Measurements from ENCODE around the gene LILRB5.
"Not testable (repeated sequence)": the region's sequence is repeated elsewhere in the genome, so short reads cannot be mapped to it uniquely, and the experiment has no call there.

Gene LILRB5

GRCh38 chr19:54222474-54223276 is 34.4 kb downstream of the LILRB5 start, which contains the start of gene LILRB3:
Gene LILRB3, minus strand, starts transcription at chr19:54223007. Its CDS starts 31 bp downstream, at chr19:54222976.
- DNase-seq; H3K36me3 ChIP-seq (replicated peaks); H3K4me3 ChIP-seq (ENCODE audit: low read depth, low read length); H3K27me3 ChIP-seq (replicated peaks); H3K27ac ChIP-seq; in situ Hi-C loops (cut with HindIII; ENCODE audit: low pct_ligation_motif_present, low sequenced_read_pairs): not testable (repeated sequence)

- DNase-seq; in situ Hi-C loops (cut with HindIII; ENCODE audit: low pct_ligation_motif_present, low sequenced_read_pairs); H3K27ac ChIP-seq; H3K36me3 ChIP-seq (replicated peaks); H3K27me3 ChIP-seq (replicated peaks); H3K4me3 ChIP-seq (ENCODE audit: low read depth, low read length): not testable (repeated sequence)
These were observed 35.1 kb downstream of the LILRB5 start for GRCh38 chr19:54221947-54222346.

GRCh38 chr19:54219702-54220101 is 37.4 kb downstream of the LILRB5 start:
- in situ Hi-C loops (cut with HindIII; ENCODE audit: low pct_ligation_motif_present, low sequenced_read_pairs); DNase-seq; H3K27me3 ChIP-seq (replicated peaks); H3K27ac ChIP-seq; H3K4me3 ChIP-seq (ENCODE audit: low read depth, low read length); H3K36me3 ChIP-seq (replicated peaks): not testable (repeated sequence)

- in situ Hi-C loops (cut with HindIII; ENCODE audit: low pct_ligation_motif_present, low sequenced_read_pairs): no loop called here
- Histone ChIP-seq H3K36me3 (replicated peaks) (no peaks in the 10 kb centered on the region), H3K27me3 (replicated peaks) (no peaks in the 10 kb centered on the region), H3K27ac (no peak overlapping the region), H3K4me3 (ENCODE audit: low read depth, low read length) (no peak overlapping the region)
- no peak for TF ChIP-seq CTCF (IDR thresholded peaks at IDR 0.05; ENCODE audit: low read depth, low read length, missing control alignments)
- no peak for DNase-seq
These were observed 38.0 kb downstream of the LILRB5 start for GRCh38 chr19:54218960-54219661.

GRCh38 chr19:54218259-54218658 is 38.8 kb downstream of the LILRB5 start:
- Histone ChIP-seq H3K27ac (no peak overlapping the region), H3K36me3 (replicated peaks) (no peaks in the 10 kb centered on the region), H3K4me3 (ENCODE audit: low read depth, low read length) (no peak overlapping the region), H3K27me3 (replicated peaks) (no peaks in the 10 kb centered on the region)
- in situ Hi-C loops (cut with HindIII; ENCODE audit: low pct_ligation_motif_present, low sequenced_read_pairs): no loop called here
- DNase-seq: no peak
- no peak for TF ChIP-seq CTCF (IDR thresholded peaks at IDR 0.05; ENCODE audit: low read depth, low read length, missing control alignments)

DNA sequence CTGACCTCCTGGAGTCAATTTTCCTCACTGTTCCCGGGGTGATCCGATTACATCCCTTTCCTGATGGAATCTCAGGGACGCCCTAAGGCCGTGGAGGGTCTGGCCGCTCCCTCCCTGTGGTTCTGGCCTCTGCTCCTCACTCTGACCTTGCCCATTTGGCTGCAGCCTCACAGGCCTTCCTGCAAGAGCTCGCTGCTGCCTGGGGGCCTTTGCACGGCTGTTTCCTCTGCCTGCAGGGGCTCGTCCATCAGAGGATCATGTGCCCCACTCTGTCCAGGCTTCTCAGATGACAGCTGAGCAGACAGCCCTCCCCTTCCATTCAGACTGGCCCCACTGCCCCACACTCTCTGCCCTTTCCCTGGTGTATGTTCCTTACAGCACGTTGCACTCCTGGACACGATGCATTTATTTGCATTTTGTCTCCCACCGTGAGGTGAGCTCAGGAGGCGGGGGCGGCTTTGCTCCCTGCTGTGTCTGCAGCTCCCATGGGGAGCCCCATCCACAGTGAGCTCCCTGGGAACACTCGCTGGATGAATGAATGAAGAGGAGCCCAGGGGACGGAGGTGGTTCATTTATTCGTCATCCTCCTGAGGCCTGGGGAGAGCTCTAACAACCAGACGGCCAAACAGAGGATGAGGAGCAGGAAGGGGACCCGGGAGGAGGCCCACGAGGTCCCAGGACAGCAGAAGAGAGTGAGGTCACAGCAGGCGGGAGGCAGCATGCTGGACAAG is 39.4 kb downstream of the LILRB5 start:
- H3K27me3 ChIP-seq (replicated peaks); H3K4me3 ChIP-seq (ENCODE audit: low read depth, low read length); H3K36me3 ChIP-seq (replicated peaks); H3K27ac ChIP-seq; in situ Hi-C loops (cut with HindIII; ENCODE audit: low pct_ligation_motif_present, low sequenced_read_pairs); DNase-seq: not testable (repeated sequence)

- no peak for DNase-seq
- in situ Hi-C loops (cut with HindIII; ENCODE audit: low pct_ligation_motif_present, low sequenced_read_pairs): no loop called here
- Histone ChIP-seq H3K36me3 (replicated peaks) (no peaks in the 10 kb centered on the region), H3K27ac (no peak overlapping the region), H3K4me3 (ENCODE audit: low read depth, low read length) (no peak overlapping the region), H3K27me3 (replicated peaks) (no peaks in the 10 kb centered on the region)
- TF ChIP-seq CTCF (IDR thresholded peaks at IDR 0.05; ENCODE audit: low read depth, low read length, missing control alignments): no peak
These were observed 40.2 kb downstream of the LILRB5 start for GRCh38 chr19:54216869-54217268.

- H3K36me3 ChIP-seq (replicated peaks); H3K4me3 ChIP-seq (ENCODE audit: low read depth, low read length); in situ Hi-C loops (cut with HindIII; ENCODE audit: low pct_ligation_motif_present, low sequenced_read_pairs); DNase-seq; H3K27ac ChIP-seq; H3K27me3 ChIP-seq (replicated peaks): not testable (repeated sequence)
These were observed 42.3 kb downstream of the LILRB5 start for GRCh38 chr19:54214734-54215133.

GRCh38 chr19:54214217-54214616 is 42.9 kb downstream of the LILRB5 start:
- H3K27me3 ChIP-seq (replicated peaks); H3K4me3 ChIP-seq (ENCODE audit: low read depth, low read length); H3K36me3 ChIP-seq (replicated peaks); H3K27ac ChIP-seq; in situ Hi-C loops (cut with HindIII; ENCODE audit: low pct_ligation_motif_present, low sequenced_read_pairs); DNase-seq: not testable (repeated sequence)
